ENCODE data around the gene MAD1L1.

Gene MAD1L1

GRCh38 chr7:1940863-1941262 is 291.9 kb downstream of the MAD1L1 start:
- Histone ChIP-seq H3K9me3 (ENCODE audit: control insufficient read depth, insufficient read depth, low read length) (peaks cover 5% of the 10 kb centered on the region; the same call in 1 of the 2 replicates), H3K9ac (ENCODE audit: low read depth, low read length) (no peak overlapping the region), H3K27ac (ENCODE audit: low read depth, low read length) (no peak overlapping the region), H3K36me3 (ENCODE audit: control insufficient read depth, insufficient read depth, low read length) (no peaks in the 10 kb centered on the region; the same call in 1 of the 2 replicates), H3K4me3 (ENCODE audit: low read depth, low read length) (no peak overlapping the region), H3K4me1 (ENCODE audit: control insufficient read depth, insufficient read depth, low read length) (peaks cover 14% of the 10 kb centered on the region), H3K27me3 (ENCODE audit: control insufficient read depth, insufficient read depth, low read length) (no peaks in the 10 kb centered on the region)

GRCh38 chr7:1940402-1940786 is 292.4 kb downstream of the MAD1L1 start:
- Histone ChIP-seq H3K27ac (ENCODE audit: low read depth, low read length) (no peak overlapping the region), H3K36me3 (ENCODE audit: control insufficient read depth, insufficient read depth, low read length) (no peaks in the 10 kb centered on the region; the same call in 1 of the 2 replicates), H3K9ac (ENCODE audit: low read depth, low read length) (no peak overlapping the region), H3K4me3 (ENCODE audit: low read depth, low read length) (no peak overlapping the region), H3K4me1 (ENCODE audit: control insufficient read depth, insufficient read depth, low read length) (peaks cover 14% of the 10 kb centered on the region), H3K9me3 (ENCODE audit: control insufficient read depth, insufficient read depth, low read length) (peaks cover 5% of the 10 kb centered on the region; the same call in 1 of the 2 replicates), H3K27me3 (ENCODE audit: control insufficient read depth, insufficient read depth, low read length) (no peaks in the 10 kb centered on the region)

GRCh38 chr7:1939434-1940401 is 293.0 kb downstream of the MAD1L1 start:
- Histone ChIP-seq H3K9ac (ENCODE audit: low read depth, low read length) (no peak overlapping the region), H3K4me1 (ENCODE audit: control insufficient read depth, insufficient read depth, low read length) (peaks cover 14% of the 10 kb centered on the region), H3K4me3 (ENCODE audit: low read depth, low read length) (no peak overlapping the region), H3K9me3 (ENCODE audit: control insufficient read depth, insufficient read depth, low read length) (peaks cover 5% of the 10 kb centered on the region; the same call in 1 of the 2 replicates), H3K27me3 (ENCODE audit: control insufficient read depth, insufficient read depth, low read length) (no peaks in the 10 kb centered on the region), H3K36me3 (ENCODE audit: control insufficient read depth, insufficient read depth, low read length) (no peaks in the 10 kb centered on the region; the same call in 1 of the 2 replicates), H3K27ac (ENCODE audit: low read depth, low read length) (no peak overlapping the region)

GRCh38 chr7:1938788-1939433 is 293.8 kb downstream of the MAD1L1 start:
- Histone ChIP-seq H3K9me3 (ENCODE audit: control insufficient read depth, insufficient read depth, low read length) (peaks cover 5% of the 10 kb centered on the region; the same call in 1 of the 2 replicates), H3K4me3 (ENCODE audit: low read depth, low read length) (no peak overlapping the region), H3K36me3 (ENCODE audit: control insufficient read depth, insufficient read depth, low read length) (no peaks in the 10 kb centered on the region; the same call in 1 of the 2 replicates), H3K27ac (ENCODE audit: low read depth, low read length) (no peak overlapping the region), H3K9ac (ENCODE audit: low read depth, low read length) (no peak overlapping the region), H3K4me1 (ENCODE audit: control insufficient read depth, insufficient read depth, low read length) (peaks cover 14% of the 10 kb centered on the region), H3K27me3 (ENCODE audit: control insufficient read depth, insufficient read depth, low read length) (no peaks in the 10 kb centered on the region)

GRCh38 chr7:1937252-1937605 is 295.5 kb downstream of the MAD1L1 start:
- H3K27me3 ChIP-seq (ENCODE audit: control insufficient read depth, insufficient read depth, low read length) = no peaks in the 10 kb centered on the region
- no peak overlapping the region for H3K27ac ChIP-seq (ENCODE audit: low read depth, low read length)
- no peaks in the 10 kb centered on the region; the same call in 1 of the 2 replicates for H3K36me3 ChIP-seq (ENCODE audit: control insufficient read depth, insufficient read depth, low read length)
- no peak overlapping the region for H3K9ac ChIP-seq (ENCODE audit: low read depth, low read length)
- peaks cover under 1% of the 10 kb centered on the region; the same call in 1 of the 2 replicates for H3K4me1 ChIP-seq (ENCODE audit: control insufficient read depth, insufficient read depth, low read length)
- peaks cover 5% of the 10 kb centered on the region; the same call in 1 of the 2 replicates for H3K9me3 ChIP-seq (ENCODE audit: control insufficient read depth, insufficient read depth, low read length)
- no peak overlapping the region for H3K4me3 ChIP-seq (ENCODE audit: low read depth, low read length)

GRCh38 chr7:1936531-1937251 is 296.1 kb downstream of the MAD1L1 start:
- Histone ChIP-seq H3K9ac (ENCODE audit: low read depth, low read length) (no peak overlapping the region), H3K36me3 (ENCODE audit: control insufficient read depth, insufficient read depth, low read length) (no peaks in the 10 kb centered on the region; the same call in 1 of the 2 replicates), H3K4me1 (ENCODE audit: control insufficient read depth, insufficient read depth, low read length) (no peaks in the 10 kb centered on the region)

GRCh38 chr7:1936006-1936310 is 296.8 kb downstream of the MAD1L1 start:
- no peak overlapping the region for H3K9ac ChIP-seq (ENCODE audit: low read depth, low read length)
- H3K27ac ChIP-seq (ENCODE audit: low read depth, low read length) = no peak overlapping the region
- H3K4me3 ChIP-seq (ENCODE audit: low read depth, low read length) = no peak overlapping the region
- no peaks in the 10 kb centered on the region; the same call in 1 of the 2 replicates for H3K36me3 ChIP-seq (ENCODE audit: control insufficient read depth, insufficient read depth, low read length)
- no peaks in the 10 kb centered on the region for H3K27me3 ChIP-seq (ENCODE audit: control insufficient read depth, insufficient read depth, low read length)
- no peaks in the 10 kb centered on the region for H3K4me1 ChIP-seq (ENCODE audit: control insufficient read depth, insufficient read depth, low read length)
- peaks cover 5% of the 10 kb centered on the region; the same call in 1 of the 2 replicates for H3K9me3 ChIP-seq (ENCODE audit: control insufficient read depth, insufficient read depth, low read length)

More at GRCh38 chr7:1936531-1937251, 296.1 kb downstream of the MAD1L1 start:
- Histone ChIP-seq H3K27me3 (ENCODE audit: control insufficient read depth, insufficient read depth, low read length) (no peaks in the 10 kb centered on the region), H3K27ac (ENCODE audit: low read depth, low read length) (no peak overlapping the region), H3K4me3 (ENCODE audit: low read depth, low read length) (no peak overlapping the region), H3K9me3 (ENCODE audit: control insufficient read depth, insufficient read depth, low read length) (peaks cover 5% of the 10 kb centered on the region; the same call in 1 of the 2 replicates)

- H3K9ac ChIP-seq (ENCODE audit: low read depth, low read length) = no peak overlapping the region
- H3K4me3 ChIP-seq (ENCODE audit: low read depth, low read length) = no peak overlapping the region
- H3K4me1 ChIP-seq (ENCODE audit: control insufficient read depth, insufficient read depth, low read length) = no peaks in the 10 kb centered on the region
- no peak overlapping the region for H3K27ac ChIP-seq (ENCODE audit: low read depth, low read length)
- H3K9me3 ChIP-seq (ENCODE audit: control insufficient read depth, insufficient read depth, low read length) = peaks cover 5% of the 10 kb centered on the region; the same call in 1 of the 2 replicates
- H3K27me3 ChIP-seq (ENCODE audit: control insufficient read depth, insufficient read depth, low read length) = no peaks in the 10 kb centered on the region
- H3K36me3 ChIP-seq (ENCODE audit: control insufficient read depth, insufficient read depth, low read length) = no peaks in the 10 kb centered on the region; the same call in 1 of the 2 replicates
These were observed 297.4 kb downstream of the MAD1L1 start for GRCh38 chr7:1935176-1936005.

GRCh38 chr7:1934756-1935155 is 298.0 kb downstream of the MAD1L1 start:
- peaks cover 5% of the 10 kb centered on the region; the same call in 1 of the 2 replicates for H3K9me3 ChIP-seq (ENCODE audit: control insufficient read depth, insufficient read depth, low read length)
- H3K4me3 ChIP-seq (ENCODE audit: low read depth, low read length) = no peak overlapping the region
- no peak overlapping the region for H3K9ac ChIP-seq (ENCODE audit: low read depth, low read length)
- H3K36me3 ChIP-seq (ENCODE audit: control insufficient read depth, insufficient read depth, low read length) = no peaks in the 10 kb centered on the region
- no peak overlapping the region for H3K27ac ChIP-seq (ENCODE audit: low read depth, low read length)
- no peaks in the 10 kb centered on the region for H3K27me3 ChIP-seq (ENCODE audit: control insufficient read depth, insufficient read depth, low read length)
- H3K4me1 ChIP-seq (ENCODE audit: control insufficient read depth, insufficient read depth, low read length) = no peaks in the 10 kb centered on the region

- Histone ChIP-seq H3K4me1 (ENCODE audit: control insufficient read depth, insufficient read depth, low read length) (no peaks in the 10 kb centered on the region), H3K9me3 (ENCODE audit: control insufficient read depth, insufficient read depth, low read length) (peaks cover 5% of the 10 kb centered on the region; the same call in 1 of the 2 replicates), H3K36me3 (ENCODE audit: control insufficient read depth, insufficient read depth, low read length) (no peaks in the 10 kb centered on the region), H3K27me3 (ENCODE audit: control insufficient read depth, insufficient read depth, low read length) (no peaks in the 10 kb centered on the region), H3K9ac (ENCODE audit: low read depth, low read length) (no peak overlapping the region), H3K4me3 (ENCODE audit: low read depth, low read length) (no peak overlapping the region), H3K27ac (ENCODE audit: low read depth, low read length) (no peak overlapping the region)
These were observed 298.7 kb downstream of the MAD1L1 start for GRCh38 chr7:1934017-1934416.
